Mononuclear cell (primary cell): ENCODE results near the gene CHFR. TPM values are rescaled to one million over a fixed set of nuclear protein-coding genes. Genes with fewer than 3 reads are reported as not detected.
"Not testable (repeated sequence)": the region's sequence is repeated elsewhere in the genome, so short reads cannot be mapped to it uniquely, and the experiment has no call there.

Experiments
- H3K27me3 ChIP-seq: 2 replicates; pipeline ENCODE4 v1.6.0; 2011; ENCODE audit warnings: low read length, control low read depth; ENCODE audit not compliant: insufficient read depth
- H3K4me1 ChIP-seq: 2 replicates; pipeline ENCODE4 v1.5.1; 2011; ENCODE audit warnings: mild to moderate bottlenecking, low read length, control low read depth; ENCODE audit not compliant: insufficient read depth
- H3K4me3 ChIP-seq: 2 replicates; pipeline ENCODE4 v1.5.1; 2011; ENCODE audit warnings: mild to moderate bottlenecking, low read length, moderate library complexity
- H3K9me3 ChIP-seq: 2 replicates; pipeline ENCODE4 v1.5.1; 2011; ENCODE audit warnings: low read depth, mild to moderate bottlenecking, control low read depth, low read length
- total RNA-seq: library from RNA; depleted of rRNA; stranded (reverse); fragments of >200 nt; gene quantifications from one replicate; pipeline ENCODE4 v1.2.3, GENCODE V29; 2012

The CHFR gene
- total RNA-seq, 1 donor: 51.2 TPM

DNA sequence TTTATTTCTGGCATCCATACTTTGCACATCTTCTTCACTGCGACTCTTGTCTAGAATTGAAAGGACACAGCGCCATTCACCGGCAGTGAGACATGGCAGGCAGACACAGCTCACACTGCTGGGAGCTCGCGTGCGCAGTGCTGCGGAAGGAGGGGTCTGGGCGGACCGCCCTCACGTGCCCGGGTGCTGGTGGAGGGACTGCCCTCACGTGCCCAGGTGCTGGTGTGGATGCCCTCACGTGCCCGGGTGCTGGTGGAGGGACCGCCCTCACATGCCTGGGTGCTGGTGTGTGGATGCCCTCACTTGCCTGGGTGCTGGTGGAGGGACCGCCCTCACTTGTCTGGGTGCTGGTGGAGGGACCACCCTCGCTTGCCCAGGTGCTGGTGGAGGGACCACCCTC is 30.8 kb downstream of the CHFR start:
- no peak overlapping the region for H3K4me3 ChIP-seq

DNA sequence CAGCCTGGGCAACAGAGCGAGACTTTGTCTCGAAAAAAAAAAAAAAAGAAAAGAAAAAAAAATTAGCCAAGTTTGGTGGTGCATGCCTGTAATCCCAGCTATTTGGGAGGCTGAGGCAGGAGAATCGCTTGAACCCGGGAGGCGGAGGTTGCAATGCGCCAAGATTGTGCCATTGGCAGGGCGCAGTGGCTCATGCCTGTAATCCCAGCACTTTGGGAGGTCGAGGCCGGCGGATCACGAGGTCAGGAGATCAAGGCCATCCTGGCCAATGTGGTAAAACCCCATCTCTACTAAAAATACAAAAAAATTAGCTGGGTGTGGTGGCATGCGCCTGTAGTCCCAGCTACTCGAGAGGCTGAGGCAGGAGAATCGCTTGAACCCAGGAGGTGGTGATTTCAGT is 32.2 kb downstream of the CHFR start:
- H3K4me3 ChIP-seq, H3K4me1 ChIP-seq, H3K27me3 ChIP-seq, H3K9me3 ChIP-seq: not testable (repeated sequence)

More for the DNA sequence above, 30.8 kb downstream of the CHFR start:
- Histone ChIP-seq H3K9me3 (no peaks in the 10 kb centered on the region), H3K4me1 (no peaks in the 10 kb centered on the region), H3K27me3 (no peaks in the 10 kb centered on the region)

DNA sequence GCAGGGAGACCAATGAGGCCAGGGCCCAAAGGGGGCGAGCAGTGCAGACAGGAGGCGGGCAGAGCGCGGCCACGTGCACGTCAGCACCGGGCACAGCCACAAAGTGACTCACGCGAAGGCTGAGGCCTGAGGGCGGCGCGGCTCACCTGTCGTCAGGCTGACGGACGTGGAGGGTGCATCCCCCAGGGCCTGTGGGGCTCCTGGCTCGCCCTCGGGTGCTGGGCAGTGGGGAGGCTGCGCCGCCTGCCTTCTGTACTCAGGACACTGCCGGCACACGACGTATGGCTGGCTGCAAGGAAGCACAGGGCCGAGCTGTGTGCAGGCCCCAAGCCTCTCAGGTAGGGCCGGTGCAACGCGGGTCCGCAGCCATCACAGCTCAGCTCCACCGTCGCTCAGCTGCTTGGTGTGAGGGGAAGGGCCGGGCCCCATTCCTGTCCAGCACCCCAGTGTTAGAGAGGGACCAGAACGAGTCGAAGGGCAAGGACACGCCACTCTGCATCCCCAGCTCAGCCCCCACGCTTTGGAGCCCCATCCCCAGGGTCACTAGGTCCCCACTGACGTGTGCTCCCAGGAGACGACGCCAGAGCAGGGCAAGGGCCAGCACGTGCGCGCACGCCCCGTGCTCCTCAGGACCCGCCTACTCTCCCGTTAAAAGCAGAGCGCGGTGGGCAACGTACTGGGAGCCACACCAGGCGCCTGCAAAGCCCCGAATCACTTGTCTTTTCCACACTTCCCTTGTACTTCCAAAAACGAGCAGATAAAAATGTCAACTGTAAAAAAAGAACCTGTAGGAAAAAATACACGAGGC is 33.9 kb downstream of the CHFR start:
- Histone ChIP-seq H3K4me3 (no peak overlapping the region), H3K9me3 (no peaks in the 10 kb centered on the region)

DNA sequence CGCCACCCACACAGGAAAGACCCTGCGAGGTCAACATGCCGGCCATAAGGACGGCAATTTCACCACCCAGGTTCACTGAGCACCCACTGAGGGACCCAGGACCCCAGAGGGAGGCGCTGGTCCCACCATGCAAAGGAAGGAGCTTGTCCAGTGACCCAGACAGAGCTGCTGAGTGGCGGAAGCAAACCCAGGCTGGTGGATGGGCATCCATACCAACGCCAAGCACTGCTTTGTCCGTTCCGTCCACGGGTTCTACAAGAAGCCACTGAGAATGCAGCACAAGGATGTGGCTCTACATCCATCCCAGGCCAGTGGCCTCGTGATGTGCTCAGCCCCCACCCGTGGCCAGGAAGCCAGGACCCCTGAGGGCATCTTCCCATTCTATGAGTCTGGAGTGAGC is 34.9 kb downstream of the CHFR start:
- no peaks in the 10 kb centered on the region for H3K4me1 ChIP-seq
- no peak overlapping the region for H3K4me3 ChIP-seq
- no peaks in the 10 kb centered on the region for H3K27me3 ChIP-seq
- no peaks in the 10 kb centered on the region for H3K9me3 ChIP-seq

More for the DNA sequence above, 33.9 kb downstream of the CHFR start:
- Histone ChIP-seq H3K4me1 (no peaks in the 10 kb centered on the region), H3K27me3 (no peaks in the 10 kb centered on the region)

DNA sequence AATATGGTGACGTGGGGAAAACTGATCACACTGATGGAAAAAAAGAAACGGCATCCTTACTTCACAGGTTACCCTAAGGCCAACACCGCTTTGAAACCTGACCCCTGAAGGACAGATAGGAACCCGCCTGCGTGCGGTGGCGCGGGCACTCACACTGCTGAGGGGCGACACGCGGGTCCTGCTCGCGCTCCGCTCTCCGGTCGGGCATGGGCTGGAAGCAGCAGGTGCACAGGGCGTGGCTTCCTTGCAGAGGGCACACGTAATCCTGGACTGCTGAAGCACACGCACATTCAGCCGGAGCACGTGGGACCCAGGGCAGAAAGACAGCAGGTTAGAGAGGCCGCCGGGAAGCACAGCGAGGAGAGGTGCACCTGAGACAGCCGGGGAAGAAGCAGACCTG is 35.9 kb downstream of the CHFR start:
- Histone ChIP-seq H3K4me1 (no peaks in the 10 kb centered on the region), H3K4me3 (no peak overlapping the region), H3K27me3 (no peaks in the 10 kb centered on the region), H3K9me3 (no peaks in the 10 kb centered on the region)

DNA sequence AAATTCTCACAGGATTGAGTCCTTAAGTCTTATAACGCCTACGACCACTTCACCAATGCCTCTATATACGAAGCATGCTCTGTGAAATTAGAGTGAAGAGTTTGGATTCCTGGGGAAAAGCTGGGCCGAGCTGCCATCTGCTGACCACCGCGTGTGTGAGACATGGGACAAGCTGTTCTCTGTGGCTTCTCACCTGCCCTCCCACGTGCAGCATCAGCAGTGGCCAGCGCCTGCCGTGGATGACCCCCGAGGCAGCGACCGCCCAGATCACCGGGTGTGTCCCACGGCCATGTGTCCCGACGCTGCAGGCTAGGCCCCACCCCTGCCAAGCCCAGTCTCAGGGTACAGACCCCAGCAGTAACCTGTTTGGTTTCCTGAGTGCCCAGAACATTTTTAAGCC is 37.1 kb downstream of the CHFR start:
- no peaks in the 10 kb centered on the region for H3K27me3 ChIP-seq
- H3K4me3 ChIP-seq: no peak overlapping the region
- H3K9me3 ChIP-seq: no peaks in the 10 kb centered on the region
- no peaks in the 10 kb centered on the region for H3K4me1 ChIP-seq

DNA sequence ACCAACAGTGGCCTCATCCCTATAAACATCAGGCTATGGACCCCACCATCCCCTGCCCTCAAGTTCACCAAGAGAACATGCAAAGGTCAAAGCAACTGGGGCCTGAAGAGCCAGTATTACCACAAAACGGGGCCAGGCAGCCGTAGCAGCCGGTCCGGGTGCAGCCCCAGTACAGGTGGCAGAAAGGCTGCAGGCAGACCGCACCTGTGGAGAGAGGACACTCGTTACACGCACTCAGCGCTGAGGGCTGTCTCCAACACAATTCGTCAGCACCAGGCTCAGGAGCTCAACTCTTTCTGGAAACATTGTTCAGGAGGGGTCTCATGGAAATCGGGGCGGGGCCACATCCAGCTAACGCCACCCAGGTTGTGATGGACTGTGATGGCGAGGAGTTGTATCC is 38.9 kb downstream of the CHFR start:
- no peak overlapping the region for H3K4me3 ChIP-seq
- H3K9me3 ChIP-seq: no peaks in the 10 kb centered on the region
- H3K4me1 ChIP-seq: no peaks in the 10 kb centered on the region
- H3K27me3 ChIP-seq: no peaks in the 10 kb centered on the region

DNA sequence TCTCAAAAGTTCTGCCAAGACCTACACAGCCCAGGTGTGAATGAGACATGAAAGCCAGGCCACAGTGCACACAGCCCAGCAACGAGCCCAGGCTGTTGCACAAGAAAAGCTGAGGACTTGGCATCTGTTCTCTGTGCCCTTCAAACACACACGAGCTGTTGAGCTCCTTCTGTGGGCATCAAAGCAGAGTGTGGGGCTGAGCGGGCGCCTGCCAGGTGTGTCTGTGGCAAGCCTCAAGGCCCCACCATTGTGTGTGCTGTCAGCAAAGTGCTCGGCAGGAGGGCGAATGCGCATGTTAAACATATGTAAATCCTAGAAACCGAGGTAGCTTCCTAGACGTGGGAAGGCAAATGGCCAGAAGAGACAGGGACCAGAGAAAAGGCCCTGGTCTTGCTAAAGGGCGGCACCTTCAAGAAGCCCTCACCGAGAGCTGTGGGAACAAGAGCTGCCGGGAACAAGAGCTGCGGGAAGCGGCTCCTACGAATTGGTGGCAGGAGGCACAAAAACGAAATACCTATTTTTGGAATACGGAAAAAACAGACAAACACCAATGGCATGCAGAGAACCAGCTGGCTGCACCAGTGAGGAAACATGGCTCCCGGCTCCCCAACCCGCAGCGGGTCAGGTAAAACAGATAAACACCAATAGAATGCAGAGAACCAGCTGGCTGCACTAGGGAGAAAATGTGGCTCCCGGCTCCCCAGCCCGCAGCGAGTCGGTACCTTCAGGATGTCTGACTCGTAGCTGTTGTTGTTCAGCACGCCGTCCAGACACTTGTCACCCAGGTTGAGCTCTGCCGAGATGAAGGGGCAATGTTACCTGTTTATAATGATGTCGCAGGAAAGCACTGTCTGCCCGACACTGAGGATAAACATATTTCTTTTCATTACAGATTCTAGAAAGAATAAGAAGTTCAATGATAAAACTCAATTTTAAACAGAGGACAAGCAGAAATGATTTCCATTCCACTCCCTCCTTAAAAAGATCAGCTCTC is 39.7 kb downstream of the CHFR start:
- Histone ChIP-seq H3K9me3 (no peaks in the 10 kb centered on the region), H3K27me3 (no peaks in the 10 kb centered on the region), H3K4me1 (no peaks in the 10 kb centered on the region), H3K4me3 (no peak overlapping the region)

DNA sequence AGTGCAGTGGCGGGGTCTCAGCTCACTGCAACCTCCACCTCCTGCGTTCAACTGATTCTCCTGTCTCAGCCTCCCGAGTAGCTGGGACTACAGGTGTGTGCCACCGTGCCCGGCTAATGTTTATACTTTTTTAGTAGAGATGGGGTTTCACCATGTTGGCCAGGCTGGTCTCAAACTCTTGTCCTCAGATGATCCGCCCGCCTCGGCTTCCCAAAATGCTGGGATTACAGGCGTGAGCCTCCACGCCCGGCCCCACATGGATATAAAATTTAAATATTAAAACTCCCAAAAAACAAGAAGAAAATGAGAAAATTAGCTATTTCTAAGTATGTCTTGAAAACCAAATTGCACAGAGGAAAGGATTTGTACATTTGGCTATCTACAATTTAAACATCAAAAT is 42.7 kb downstream of the CHFR start:
- H3K4me3 ChIP-seq, H3K4me1 ChIP-seq, H3K9me3 ChIP-seq, H3K27me3 ChIP-seq: not testable (repeated sequence)

DNA sequence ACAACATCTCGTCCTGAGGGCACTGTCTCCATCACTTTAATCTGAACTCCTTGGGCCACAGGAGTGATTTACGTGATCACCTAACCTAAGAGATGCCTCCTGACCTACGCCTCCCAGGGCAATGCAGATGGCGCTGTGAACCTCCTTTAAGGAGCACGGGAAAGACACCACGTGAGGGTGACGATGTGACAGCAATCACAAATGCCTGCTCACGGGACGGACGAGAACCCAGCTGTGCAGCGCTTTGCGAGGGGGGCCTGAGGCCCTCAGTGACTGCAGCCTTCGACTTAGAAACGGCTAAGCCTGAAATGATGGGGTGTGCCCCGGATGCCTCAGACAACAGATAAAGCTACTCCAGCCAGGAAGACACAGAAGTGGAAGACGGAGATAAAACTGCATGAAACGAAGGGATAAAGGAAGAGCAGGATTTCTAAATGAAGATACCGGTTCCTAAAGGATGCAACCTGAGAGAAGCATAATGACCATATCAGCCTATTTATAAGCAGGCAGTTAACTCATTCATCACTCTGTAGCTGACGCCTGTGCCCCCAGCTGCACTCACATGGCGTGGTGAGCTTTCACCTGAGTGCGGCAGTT is 44.9 kb downstream of the CHFR start:
- Histone ChIP-seq H3K4me1 (peaks cover 4% of the 10 kb centered on the region), H3K9me3 (no peaks in the 10 kb centered on the region), H3K27me3 (no peaks in the 10 kb centered on the region), H3K4me3 (no peak overlapping the region)

DNA sequence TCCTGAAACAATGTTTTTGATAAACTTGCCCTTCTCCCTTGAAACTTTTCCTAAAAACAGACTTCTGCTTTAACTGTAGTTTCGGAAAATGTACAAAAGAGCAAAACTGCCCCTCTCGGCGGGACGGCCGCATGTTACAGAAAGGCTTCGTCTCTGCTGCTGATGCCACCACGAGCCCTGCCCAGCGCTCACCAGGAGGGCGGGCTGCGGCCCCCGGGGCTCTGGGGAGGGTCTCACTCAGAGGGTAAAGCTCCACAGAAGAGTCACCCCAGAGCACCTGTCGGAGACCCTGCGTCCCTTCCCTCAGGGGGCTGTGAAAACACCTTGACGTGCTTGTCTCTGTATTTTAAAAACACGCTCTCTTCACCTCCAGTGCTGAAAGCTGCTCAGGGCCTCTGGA is 46.3 kb downstream of the CHFR start:
- no peak overlapping the region for H3K4me3 ChIP-seq
- H3K9me3 ChIP-seq: no peaks in the 10 kb centered on the region
- peaks cover 4% of the 10 kb centered on the region for H3K4me1 ChIP-seq
- H3K27me3 ChIP-seq: no peaks in the 10 kb centered on the region

DNA sequence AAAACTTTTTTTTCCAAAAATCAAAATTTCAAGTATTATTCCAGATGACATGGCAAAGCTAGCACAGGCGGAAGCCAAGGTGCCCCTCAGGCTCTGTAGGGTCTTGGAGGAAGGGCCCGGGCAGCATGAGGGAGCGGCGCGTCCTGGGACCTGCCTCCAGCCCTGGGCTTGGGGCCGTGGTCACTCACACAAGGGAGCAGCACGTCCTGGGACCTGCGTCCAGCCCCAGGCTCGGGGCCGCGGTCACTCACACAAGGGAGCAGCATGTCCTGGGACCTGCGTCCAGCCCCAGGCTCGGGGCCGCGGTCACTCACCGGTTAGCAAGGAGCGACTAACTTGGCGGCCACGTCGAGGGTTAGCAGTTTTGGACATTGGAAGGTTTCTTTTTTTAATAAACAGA is 46.9 kb downstream of the CHFR start:
- Histone ChIP-seq H3K27me3 (no peaks in the 10 kb centered on the region), H3K9me3 (no peaks in the 10 kb centered on the region), H3K4me3 (no peak overlapping the region), H3K4me1 (peaks cover 4% of the 10 kb centered on the region)

DNA sequence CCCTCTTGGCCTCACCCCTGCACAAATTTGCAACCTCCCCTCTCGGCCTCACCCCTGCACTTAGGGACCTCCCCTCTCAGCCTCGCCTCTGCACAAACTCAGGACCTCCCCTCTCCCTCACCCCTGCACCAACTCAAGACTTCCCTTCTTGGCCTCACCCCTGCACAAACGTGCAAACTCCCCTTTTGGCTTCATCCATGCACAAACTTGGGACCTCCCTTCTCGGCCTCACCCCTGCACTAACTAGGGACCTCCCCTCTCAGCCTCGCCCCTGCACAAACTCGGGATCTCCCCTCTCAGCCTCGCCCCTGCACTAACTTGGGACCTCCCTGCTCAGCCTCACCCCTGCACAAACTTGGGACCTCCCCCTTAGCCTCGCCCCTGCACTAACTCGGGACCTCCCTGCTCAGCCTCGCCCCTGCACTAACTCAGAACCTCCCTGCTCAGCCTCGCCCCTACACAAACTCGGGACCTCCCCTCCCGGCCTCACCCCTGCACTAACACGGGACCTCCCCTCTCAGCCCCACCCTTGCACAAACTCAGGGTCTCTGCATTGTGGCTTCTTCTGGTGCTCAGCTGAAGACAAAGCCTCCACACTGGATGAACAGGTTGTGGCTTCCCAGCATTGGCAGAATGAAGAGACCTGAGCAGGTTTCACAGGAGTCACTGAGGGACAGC is 47.7 kb downstream of the CHFR start:
- Histone ChIP-seq H3K4me3 (no peak overlapping the region), H3K4me1 (peaks cover 11% of the 10 kb centered on the region), H3K27me3 (no peaks in the 10 kb centered on the region), H3K9me3 (no peaks in the 10 kb centered on the region)

DNA sequence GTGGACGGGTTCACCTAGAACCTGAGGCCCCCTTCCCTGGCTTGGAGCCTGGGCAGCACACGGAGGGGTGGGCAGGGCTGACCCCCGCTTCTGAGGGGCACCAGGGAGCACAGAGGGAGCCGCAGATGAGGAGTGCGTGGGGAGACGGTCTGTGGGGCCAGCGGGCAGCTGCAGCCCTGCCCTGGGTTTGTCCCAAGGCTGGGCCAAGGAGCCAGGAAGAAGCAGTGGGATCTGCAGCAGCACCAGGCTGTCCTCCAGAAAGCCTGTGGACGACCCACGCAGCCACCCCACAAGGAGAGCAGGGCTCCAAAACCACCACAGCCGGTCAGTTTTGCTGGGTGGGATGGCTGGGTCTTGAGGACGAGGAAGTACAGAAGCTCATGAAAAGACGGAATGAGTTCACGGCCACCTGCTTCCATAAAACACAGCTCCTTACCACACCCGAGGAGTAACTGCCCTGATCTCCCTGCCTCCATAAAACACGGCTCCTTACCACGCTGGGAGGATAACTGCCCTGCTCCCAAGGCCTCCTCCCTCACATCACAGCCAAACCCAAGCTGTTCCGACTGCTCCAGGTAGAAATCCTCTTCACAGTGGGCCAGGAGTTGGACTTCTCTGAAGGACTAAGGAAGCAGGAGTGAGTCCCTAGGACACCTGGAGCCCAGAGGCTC is 48.9 kb downstream of the CHFR start:
- Histone ChIP-seq H3K27me3 (no peaks in the 10 kb centered on the region), H3K4me3 (no peak overlapping the region), H3K9me3 (no peaks in the 10 kb centered on the region), H3K4me1 (peaks cover 16% of the 10 kb centered on the region)
